GM10847 (cell line): ENCODE results near the gene CADM2.

Source experiments
- POLR2A ChIP-seq: IDR thresholded peaks from 2 replicates; pipeline ENCODE4 v1.6.1; 2011; ENCODE audit not compliant: insufficient read length; ENCODE audit errors: extremely low read depth

The CADM2 gene

GRCh38 chr3:84958495-84959469 is at the start of gene CADM2:
TSS of gene CADM2 (plus strand) at chr3:84958989.
- no peak for TF ChIP-seq POLR2A

DNA sequence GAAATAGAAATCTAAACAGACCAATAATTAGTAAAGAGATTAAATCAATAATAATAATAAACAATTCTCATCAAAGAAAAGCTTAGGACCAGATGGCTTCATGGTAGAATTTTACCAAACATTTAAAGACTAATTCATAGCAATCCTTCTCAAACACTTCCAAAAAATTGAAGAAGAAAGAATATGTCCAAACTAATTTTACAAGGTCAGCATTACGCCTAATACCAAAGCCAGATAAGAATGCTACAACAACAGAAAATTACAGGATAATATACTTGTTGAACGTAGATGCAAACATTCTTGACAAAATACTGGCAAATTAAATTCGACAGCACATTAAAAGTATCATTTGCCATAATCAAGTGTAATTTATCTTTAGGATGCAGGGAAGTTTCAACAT is 36.1 kb upstream of the CADM2 start:
- no peak for TF ChIP-seq POLR2A

GRCh38 chr3:84925571-84925970 is 33.2 kb upstream of the CADM2 start:
- TF ChIP-seq POLR2A: no peak

GRCh38 chr3:84943379-84943778 is 15.4 kb upstream of the CADM2 start:
- TF ChIP-seq POLR2A: no peak

DNA sequence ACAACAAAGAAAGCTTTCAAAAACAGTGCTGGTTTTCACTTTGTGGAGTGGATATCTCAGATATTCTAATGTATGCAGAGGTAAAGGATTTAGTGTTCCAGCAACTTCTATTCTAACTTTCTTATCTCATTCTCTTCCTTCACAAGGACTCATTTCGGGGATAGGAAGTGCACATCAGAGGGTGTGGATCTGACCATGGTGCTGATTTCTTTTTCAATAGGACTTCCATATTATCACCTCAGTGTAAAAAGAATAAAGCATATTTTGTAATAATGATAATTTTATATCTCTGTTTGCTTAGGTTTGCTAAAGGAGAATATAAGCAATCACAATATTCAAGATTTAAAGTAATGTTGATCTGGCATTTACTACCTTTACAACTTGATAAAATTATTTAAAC is 12.5 kb upstream of the CADM2 start:
- TF ChIP-seq POLR2A: no peak

DNA sequence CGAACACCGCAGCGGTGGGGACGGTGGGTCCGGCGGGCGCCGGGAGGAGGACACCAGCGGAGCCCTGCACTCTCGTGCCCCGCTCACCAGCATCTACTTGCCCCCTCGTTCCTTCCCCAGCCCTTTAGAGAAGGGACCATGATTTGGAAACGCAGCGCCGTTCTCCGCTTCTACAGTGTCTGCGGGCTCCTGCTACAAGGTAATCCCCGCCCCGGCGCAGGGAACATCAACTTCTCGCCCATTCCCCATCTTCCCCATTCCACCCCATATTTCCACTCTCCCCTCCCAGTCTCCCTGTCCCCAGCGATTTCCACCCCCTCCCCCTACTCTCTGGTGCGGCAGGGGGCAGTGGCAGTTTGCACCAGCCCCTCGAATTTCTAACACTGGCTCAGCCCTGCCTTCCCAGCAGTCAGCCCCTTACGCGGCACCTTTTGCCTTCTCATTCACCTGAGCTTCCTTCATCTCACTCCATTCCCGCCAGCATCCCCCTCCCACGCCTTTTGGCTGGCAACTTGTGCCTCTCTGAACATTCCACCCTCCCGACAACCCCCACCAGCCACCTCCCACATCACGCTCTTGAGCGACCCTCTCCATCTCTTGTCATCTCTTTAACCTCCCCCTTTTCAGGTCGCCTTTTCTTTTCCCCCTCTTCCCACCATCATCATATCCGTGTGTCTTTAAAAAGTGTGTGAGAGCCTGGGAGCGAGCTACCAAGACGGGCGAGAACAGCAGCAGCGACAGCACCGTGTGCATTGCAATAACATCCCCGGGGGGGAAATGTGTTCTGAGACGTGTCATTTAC is 882 bp downstream of the CADM2 start:
- TF ChIP-seq POLR2A: no peak

- TF ChIP-seq POLR2A: no peak
Observed at GRCh38 chr3:84960581-84960980, 1.8 kb downstream of the CADM2 start.

- no peak for TF ChIP-seq POLR2A
Observed at GRCh38 chr3:84961011-84961410, 2.2 kb downstream of the CADM2 start.

DNA sequence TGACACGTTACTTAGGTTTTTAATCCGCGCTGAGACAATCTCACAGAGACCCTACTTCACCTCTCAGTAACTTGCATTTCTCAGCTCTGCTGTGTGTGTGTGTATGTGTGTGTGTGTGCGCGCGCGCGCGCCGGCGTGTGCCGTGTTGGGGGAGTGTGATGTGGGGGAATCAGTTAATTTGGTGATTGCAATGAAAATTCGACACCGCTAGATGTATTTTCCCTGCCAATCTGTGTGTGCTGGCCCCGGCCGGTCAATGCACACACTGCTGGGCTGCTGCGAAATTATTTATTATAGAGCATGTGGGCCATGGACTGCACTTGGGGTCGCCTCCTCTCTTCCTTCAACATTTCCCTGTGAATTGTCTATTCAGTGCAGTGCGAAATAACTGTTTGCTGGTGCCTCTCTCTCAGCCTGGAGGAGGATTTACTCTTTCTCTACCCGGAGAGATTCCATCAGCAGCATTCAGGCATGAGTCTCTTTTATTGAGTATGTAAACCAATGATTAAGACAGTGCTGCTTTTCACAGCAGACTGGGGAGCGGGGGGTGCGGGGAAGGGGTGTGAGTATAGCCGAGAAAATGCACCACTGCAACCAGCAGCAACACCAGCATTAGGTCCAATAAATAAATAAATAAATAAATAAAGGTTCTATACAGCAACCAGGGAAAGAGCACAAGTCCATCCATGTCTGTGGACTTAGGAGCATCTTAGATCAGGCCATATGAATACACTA is 2.9 kb downstream of the CADM2 start:
- no peak for TF ChIP-seq POLR2A

DNA sequence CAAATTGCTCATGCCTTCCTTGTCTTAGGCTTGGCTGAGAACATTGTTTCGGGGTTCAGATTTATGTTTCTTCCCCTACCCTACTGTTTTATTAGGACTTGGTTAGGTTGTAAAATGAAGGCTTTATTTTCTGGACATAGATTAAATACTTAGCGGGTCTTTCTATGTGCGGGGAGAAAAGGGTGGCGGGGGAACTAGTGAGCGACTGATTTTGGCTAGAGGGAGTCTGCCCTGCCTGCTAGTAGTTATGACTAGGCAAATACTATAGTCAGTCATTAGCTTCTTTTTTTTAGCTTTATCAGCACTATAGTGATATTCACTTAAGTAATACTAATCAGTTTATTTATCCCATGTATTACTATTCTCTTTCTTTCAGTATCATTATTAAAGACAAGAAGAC is 3.6 kb downstream of the CADM2 start:
- no peak for TF ChIP-seq POLR2A

DNA sequence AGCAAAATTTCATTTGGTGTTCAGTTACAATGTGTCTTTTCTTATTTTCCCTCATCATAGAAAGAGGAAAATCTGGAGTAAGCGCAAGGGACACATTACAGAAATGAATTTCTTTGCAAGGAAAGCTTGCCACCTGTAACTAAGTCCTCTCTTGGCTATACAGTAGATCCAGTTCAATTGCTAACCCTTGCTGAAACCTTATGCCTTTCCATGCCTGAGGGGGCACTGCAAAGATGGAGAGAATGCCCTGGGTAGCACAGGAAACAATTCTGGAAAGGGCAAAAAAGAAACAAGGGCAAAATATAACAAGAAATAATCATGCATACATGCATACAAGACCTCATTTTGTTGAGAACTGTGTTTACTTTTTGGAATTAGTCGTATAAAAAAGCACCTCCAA is 4.3 kb downstream of the CADM2 start:
- TF ChIP-seq POLR2A: no peak

GRCh38 chr3:84965141-84965540 is 6.4 kb downstream of the CADM2 start:
- TF ChIP-seq POLR2A: no peak

- no peak for TF ChIP-seq POLR2A
Observed at GRCh38 chr3:84967767-84968581, 9.2 kb downstream of the CADM2 start.

GRCh38 chr3:84968701-84969235 is 10.0 kb downstream of the CADM2 start:
- no peak for TF ChIP-seq POLR2A
